ENCODE measurements around the gene YTHDC1. TPM values are rescaled to one million over a fixed set of nuclear protein-coding genes. Genes with fewer than 3 reads are reported as not detected.
A peak's percentile ranks its signal among the peaks of the same experiment; 100 is the strongest.
"Not testable (repeated sequence)": the region's sequence is repeated elsewhere in the genome, so short reads cannot be mapped to it uniquely, and the experiment has no call there.

Gene YTHDC1
- total and polyA plus RNA-seq, 2 experiments from 2014 or later: 45.3 to 75.4 TPM

- Histone ChIP-seq H3K9me2 (replicated peaks; ENCODE audit: insufficient read depth) (no peaks in the 10 kb centered on the region), H2AFZ (peak overlapping the region; percentile 23), H3K36me3 (replicated peaks; ENCODE audit: insufficient read depth, low read depth) (no peaks in the 10 kb centered on the region), H3K4me1 (ENCODE audit: insufficient read depth) (peaks cover 4% of the 10 kb centered on the region), H3K27ac (peak overlapping the region; percentile 21), H3K9me3 (ENCODE audit: low read depth) (no peaks in the 10 kb centered on the region), H4K20me1 (ENCODE audit: insufficient read depth, poor library complexity, severe bottlenecking) (no peaks in the 10 kb centered on the region), H3K79me2 (no peaks in the 10 kb centered on the region), H3K4me2 (no peak overlapping the region), H3K4me3 (no peak overlapping the region), H3K27me3 (no peaks in the 10 kb centered on the region)
- whole genome bisulfite sequencing (ENCODE audit: low lambda C conversion rate, missing lambda C conversion rate): 69% methylated on average over 3 of the region's 3 CpGs
- no peak for TF ChIP-seq EZH2phosphoT487 (IDR thresholded peaks at IDR 0.05; ENCODE audit: low read depth, severe bottlenecking, unreplicated experiment)
- TF ChIP-seq, protein P1, sequence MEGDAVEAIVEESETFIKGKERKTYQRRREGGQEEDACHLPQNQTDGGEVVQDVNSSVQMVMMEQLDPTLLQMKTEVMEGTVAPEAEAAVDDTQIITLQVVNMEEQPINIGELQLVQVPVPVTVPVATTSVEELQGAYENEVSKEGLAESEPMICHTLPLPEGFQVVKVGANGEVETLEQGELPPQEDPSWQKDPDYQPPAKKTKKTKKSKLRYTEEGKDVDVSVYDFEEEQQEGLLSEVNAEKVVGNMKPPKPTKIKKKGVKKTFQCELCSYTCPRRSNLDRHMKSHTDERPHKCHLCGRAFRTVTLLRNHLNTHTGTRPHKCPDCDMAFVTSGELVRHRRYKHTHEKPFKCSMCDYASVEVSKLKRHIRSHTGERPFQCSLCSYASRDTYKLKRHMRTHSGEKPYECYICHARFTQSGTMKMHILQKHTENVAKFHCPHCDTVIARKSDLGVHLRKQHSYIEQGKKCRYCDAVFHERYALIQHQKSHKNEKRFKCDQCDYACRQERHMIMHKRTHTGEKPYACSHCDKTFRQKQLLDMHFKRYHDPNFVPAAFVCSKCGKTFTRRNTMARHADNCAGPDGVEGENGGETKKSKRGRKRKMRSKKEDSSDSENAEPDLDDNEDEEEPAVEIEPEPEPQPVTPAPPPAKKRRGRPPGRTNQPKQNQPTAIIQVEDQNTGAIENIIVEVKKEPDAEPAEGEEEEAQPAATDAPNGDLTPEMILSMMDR (IDR thresholded peaks at IDR 0.05; ENCODE audit: poor library complexity): no peak
- TF ChIP-seq EZH2 (IDR thresholded peaks at IDR 0.05; ENCODE audit: borderline replicate concordance): no peak
- no peak for DNase-seq (ENCODE audit: low spot score)
These were observed 62.0 kb downstream of the YTHDC1 start for GRCh38 chr4:68287704-68288392.

GRCh38 chr4:68283714-68284113 is 66.2 kb downstream of the YTHDC1 start:
- Histone ChIP-seq H3K79me2 (no peaks in the 10 kb centered on the region), H3K36me3 (replicated peaks; ENCODE audit: insufficient read depth, low read depth) (no peaks in the 10 kb centered on the region), H3K9me2 (replicated peaks; ENCODE audit: insufficient read depth) (no peaks in the 10 kb centered on the region), H4K20me1 (ENCODE audit: insufficient read depth, poor library complexity, severe bottlenecking) (no peaks in the 10 kb centered on the region), H3K4me2 (no peak overlapping the region), H2AFZ (no peak overlapping the region), H3K4me3 (no peak overlapping the region), H3K4me1 (ENCODE audit: insufficient read depth) (peaks cover 10% of the 10 kb centered on the region), H3K27me3 (no peaks in the 10 kb centered on the region), H3K27ac (no peak overlapping the region), H3K9me3 (ENCODE audit: low read depth) (no peaks in the 10 kb centered on the region)
- TF ChIP-seq EZH2 (IDR thresholded peaks at IDR 0.05; ENCODE audit: borderline replicate concordance): no peak
- TF ChIP-seq EZH2phosphoT487 (IDR thresholded peaks at IDR 0.05; ENCODE audit: low read depth, severe bottlenecking, unreplicated experiment): no peak
- TF ChIP-seq, protein P1 (IDR thresholded peaks at IDR 0.05; ENCODE audit: poor library complexity): no peak
- WGBS (ENCODE audit: low lambda C conversion rate, missing lambda C conversion rate): 78% methylated on average over 3 of the region's 3 CpGs
- no peak for DNase-seq (ENCODE audit: low spot score)

DNA sequence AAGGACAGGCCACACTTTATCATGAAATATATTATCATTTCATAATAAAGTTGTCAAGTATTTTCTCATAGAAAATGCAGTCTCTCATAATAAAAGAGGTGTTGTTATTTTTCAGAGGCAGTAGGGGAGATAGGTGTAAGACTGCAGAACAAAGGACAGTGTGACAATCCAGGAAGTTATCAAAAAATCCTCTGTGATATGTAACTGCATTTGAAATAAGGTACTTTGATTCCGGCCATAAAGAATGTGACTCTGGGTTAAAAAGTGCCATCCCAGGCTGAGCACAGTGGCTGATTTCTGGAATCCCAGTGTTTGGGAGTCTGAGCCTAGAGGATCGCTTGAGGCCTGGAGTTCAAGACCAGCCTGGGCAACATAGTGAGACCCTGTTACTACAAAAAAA is 66.8 kb downstream of the YTHDC1 start:
- Histone ChIP-seq H3K36me3 (replicated peaks; ENCODE audit: insufficient read depth, low read depth) (no peaks in the 10 kb centered on the region), H3K27ac (peak overlapping the region; percentile 70), H3K4me3 (no peak overlapping the region), H3K79me2 (no peaks in the 10 kb centered on the region), H3K4me1 (ENCODE audit: insufficient read depth) (peaks cover 10% of the 10 kb centered on the region), H3K4me2 (no peak overlapping the region), H3K27me3 (no peaks in the 10 kb centered on the region), H3K9me2 (replicated peaks; ENCODE audit: insufficient read depth) (no peaks in the 10 kb centered on the region), H4K20me1 (ENCODE audit: insufficient read depth, poor library complexity, severe bottlenecking) (no peaks in the 10 kb centered on the region), H2AFZ (peak overlapping the region; percentile 36), H3K9me3 (ENCODE audit: low read depth) (no peaks in the 10 kb centered on the region)
- TF ChIP-seq EZH2phosphoT487 (IDR thresholded peaks at IDR 0.05; ENCODE audit: low read depth, severe bottlenecking, unreplicated experiment) (no peak), EZH2 (IDR thresholded peaks at IDR 0.05; ENCODE audit: borderline replicate concordance) (no peak)
- TF ChIP-seq, protein P1 (IDR thresholded peaks at IDR 0.05; ENCODE audit: poor library complexity): no peak
- WGBS (ENCODE audit: low lambda C conversion rate, missing lambda C conversion rate): 94% methylated on average over 2 of the region's 2 CpGs
- no peak for DNase-seq (ENCODE audit: low spot score)

DNA sequence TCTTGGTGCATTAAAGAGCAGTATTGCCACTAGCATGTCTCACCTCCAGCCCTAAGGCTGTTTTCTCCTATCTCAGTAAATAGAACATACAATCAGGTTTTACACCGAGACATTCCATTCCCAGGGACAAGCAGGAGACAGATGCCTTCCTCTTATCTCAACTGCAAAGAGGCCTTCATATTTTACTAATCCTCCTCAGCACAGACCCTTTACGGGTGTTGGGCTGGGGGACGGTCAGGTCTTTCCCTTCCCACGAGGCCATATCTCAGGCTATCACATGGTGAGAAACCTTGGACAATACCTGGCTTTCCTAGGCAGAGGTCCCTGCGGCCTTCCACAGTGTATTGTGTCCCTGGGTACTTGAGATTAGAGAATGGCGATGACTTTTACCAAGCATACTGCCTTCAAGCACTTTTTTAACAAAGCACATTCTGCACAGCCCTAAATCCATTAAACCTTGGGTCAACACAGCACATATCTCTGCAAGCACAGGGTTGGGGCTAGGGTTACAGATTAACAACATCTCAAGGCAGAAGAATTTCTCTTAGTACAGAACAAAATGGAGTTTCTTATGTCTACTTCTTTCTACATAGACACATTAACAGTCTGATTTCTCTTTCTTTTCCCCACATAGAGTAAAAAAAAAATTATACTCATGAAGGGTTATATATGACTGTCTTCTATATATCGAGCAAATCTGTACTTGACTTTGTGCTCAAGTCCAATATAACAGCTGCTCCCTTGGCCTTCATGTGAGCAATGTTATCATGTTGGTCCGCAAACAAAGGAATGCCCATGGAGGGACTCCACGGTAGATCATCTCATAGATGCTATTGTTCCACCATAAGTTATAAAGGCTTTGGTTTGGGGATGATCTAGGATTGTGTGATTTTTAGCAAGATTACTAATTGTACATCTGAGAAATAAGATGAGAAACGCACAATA is 67.8 kb downstream of the YTHDC1 start:
- not testable (repeated sequence) for H4K20me1 ChIP-seq (ENCODE audit: insufficient read depth, poor library complexity, severe bottlenecking)
- Histone ChIP-seq H3K27ac (peak overlapping the region; percentile 70), H3K4me2 (peak overlapping the region; percentile 61)

More for the DNA sequence above, 67.8 kb downstream of the YTHDC1 start:
- H3K9me3 ChIP-seq (ENCODE audit: low read depth); H3K4me3 ChIP-seq; H3K36me3 ChIP-seq (replicated peaks; ENCODE audit: insufficient read depth, low read depth); H3K27me3 ChIP-seq; DNase-seq (ENCODE audit: low spot score); H3K9me2 ChIP-seq (replicated peaks; ENCODE audit: insufficient read depth); H3K4me1 ChIP-seq (ENCODE audit: insufficient read depth); H3K79me2 ChIP-seq: not testable (repeated sequence)
- WGBS (ENCODE audit: low lambda C conversion rate, missing lambda C conversion rate): 49% methylated on average over 10 of the region's 10 CpGs
- H2AFZ ChIP-seq: peak overlapping the region; percentile 36
